ENCODE results near the gene EIF2B2. TPM values are rescaled to one million over a fixed set of nuclear protein-coding genes. Genes with fewer than 3 reads are reported as not detected.

Gene EIF2B2
- total RNA-seq (2014; rRNA removed; shearing (Covaris generic)) (18.6 and 40.6 TPM in 2 replicates), polyA plus RNA-seq (2016; fragmentation: Nextera tagmentation; extraction: Ambion mirVana) (50.2 and 55.0 TPM in 2 replicates)

GRCh38 chr14:75002392-75003249 lies at the start of gene EIF2B2:
TSS of gene EIF2B2 (plus strand) at chr14:75002921. CDS start at chr14:75002991, 70 bp downstream.
- H3K9me3 ChIP-seq (ENCODE audit: low read depth) = no peaks in the 10 kb centered on the region
- peak within 1 kb of the TSS; percentile 97 for H3K4me3 ChIP-seq
- peak within 1 kb of the TSS; percentile 57 for H3K27ac ChIP-seq
- no peak for TF ChIP-seq EZH2phosphoT487 (IDR thresholded peaks at IDR 0.05; ENCODE audit: insufficient read depth, low read depth)
- TF ChIP-seq EZH2 (IDR thresholded peaks at IDR 0.05; ENCODE audit: insufficient read depth, poor library complexity, severe bottlenecking) = no peak
- WGBS, 2 experiments (ENCODE audit: low coverage in 1 of 2, low lambda C conversion rate in 2 of 2, missing lambda C conversion rate in 2 of 2) = 1 to 3% methylated on average over 61 to 65 of the region's 66 CpGs
- peaks cover 10% of the 10 kb centered on the region for H3K4me1 ChIP-seq (ENCODE audit: insufficient read depth)
- peak; percentile 96 for DNase-seq
- in situ Hi-C loops (cut with MboI) = no loop called here
- peaks cover 27% of the 10 kb centered on the region for H3K36me3 ChIP-seq (ENCODE audit: low read depth)
- peaks cover 46% of the 10 kb centered on the region for H3K79me2 ChIP-seq (ENCODE audit: insufficient read depth)
- no peaks in the 10 kb centered on the region for H3K9me2 ChIP-seq (ENCODE audit: insufficient read depth)
- no peaks in the 10 kb centered on the region for H4K20me1 ChIP-seq (ENCODE audit: insufficient read depth)
- H3K9ac ChIP-seq = peak within 1 kb of the TSS; percentile 86
- H2AFZ ChIP-seq = peak within 1 kb of the TSS; percentile 94
- H3F3A ChIP-seq (ENCODE audit: insufficient read depth) = no peaks in the 10 kb centered on the region; the same call in 1 of the 2 replicates
- H3K27me3 ChIP-seq (replicated peaks; ENCODE audit: insufficient read depth) = no peaks in the 10 kb centered on the region
- peak within 1 kb of the TSS; percentile 94 for H3K4me2 ChIP-seq (ENCODE audit: unreplicated experiment)

- Histone ChIP-seq H4K20me1 (ENCODE audit: insufficient read depth) (no peaks in the 10 kb centered on the region), H3K9ac (no peak overlapping the region), H3K9me3 (ENCODE audit: low read depth) (no peaks in the 10 kb centered on the region), H3K36me3 (ENCODE audit: low read depth) (no peaks in the 10 kb centered on the region), H3K4me3 (no peak overlapping the region), H2AFZ (no peak overlapping the region), H3K9me2 (ENCODE audit: insufficient read depth) (no peaks in the 10 kb centered on the region), H3K79me2 (ENCODE audit: insufficient read depth) (no peaks in the 10 kb centered on the region), H3K4me1 (ENCODE audit: insufficient read depth) (no peaks in the 10 kb centered on the region), H3K27me3 (replicated peaks; ENCODE audit: insufficient read depth) (no peaks in the 10 kb centered on the region), H3K27ac (no peak overlapping the region), H3K4me2 (ENCODE audit: unreplicated experiment) (no peak overlapping the region), H3F3A (ENCODE audit: insufficient read depth) (no peaks in the 10 kb centered on the region)
- no peak for DNase-seq
- TF ChIP-seq EZH2 (IDR thresholded peaks at IDR 0.05; ENCODE audit: insufficient read depth, poor library complexity, severe bottlenecking) (no peak), EZH2phosphoT487 (IDR thresholded peaks at IDR 0.05; ENCODE audit: insufficient read depth, low read depth) (no peak)
- 89 to 90% methylated on average over 5 of the region's 5 CpGs for whole genome bisulfite sequencing, 2 experiments (ENCODE audit: low coverage in 1 of 2, low lambda C conversion rate in 2 of 2, missing lambda C conversion rate in 2 of 2)
- in situ Hi-C loops (cut with MboI) = no loop called here
Measured at GRCh38 chr14:74953686-74954085, 49.0 kb upstream of the EIF2B2 start.

- no peak for TF ChIP-seq EZH2 (IDR thresholded peaks at IDR 0.05; ENCODE audit: insufficient read depth, poor library complexity, severe bottlenecking)
- no peak for TF ChIP-seq EZH2phosphoT487 (IDR thresholded peaks at IDR 0.05; ENCODE audit: insufficient read depth, low read depth)
- no peak overlapping the region for H3K4me3 ChIP-seq
- H3K79me2 ChIP-seq (ENCODE audit: insufficient read depth) = no peaks in the 10 kb centered on the region
- H2AFZ ChIP-seq = no peak overlapping the region
- in situ Hi-C loops (cut with MboI) = no loop called here
- no peaks in the 10 kb centered on the region for H3F3A ChIP-seq (ENCODE audit: insufficient read depth)
- H3K9ac ChIP-seq = no peak overlapping the region
- no peak overlapping the region for H3K4me2 ChIP-seq (ENCODE audit: unreplicated experiment)
- no peak for DNase-seq
- H3K9me3 ChIP-seq (ENCODE audit: low read depth) = no peaks in the 10 kb centered on the region
- no peak overlapping the region for H3K27ac ChIP-seq
- no peaks in the 10 kb centered on the region for H3K27me3 ChIP-seq (replicated peaks; ENCODE audit: insufficient read depth)
- WGBS, 2 experiments (ENCODE audit: low coverage in 1 of 2, low lambda C conversion rate in 2 of 2, missing lambda C conversion rate in 2 of 2) = 48 to 49% methylated on average over 14 to 15 of the region's 18 CpGs
- no peaks in the 10 kb centered on the region for H4K20me1 ChIP-seq (ENCODE audit: insufficient read depth)
- no peaks in the 10 kb centered on the region for H3K4me1 ChIP-seq (ENCODE audit: insufficient read depth)
- no peaks in the 10 kb centered on the region for H3K36me3 ChIP-seq (ENCODE audit: low read depth)
- H3K9me2 ChIP-seq (ENCODE audit: insufficient read depth) = no peaks in the 10 kb centered on the region
Measured at GRCh38 chr14:74954232-74954946, 48.3 kb upstream of the EIF2B2 start.

- in situ Hi-C loops (cut with MboI) = no loop called here
- no peak for DNase-seq
- peak overlapping the region; percentile 61 for H3K4me3 ChIP-seq
- no peaks in the 10 kb centered on the region for H3K27me3 ChIP-seq (replicated peaks; ENCODE audit: insufficient read depth)
- no peaks in the 10 kb centered on the region for H4K20me1 ChIP-seq (ENCODE audit: insufficient read depth)
- no peaks in the 10 kb centered on the region for H3K9me2 ChIP-seq (ENCODE audit: insufficient read depth)
- no peaks in the 10 kb centered on the region for H3K36me3 ChIP-seq (ENCODE audit: low read depth)
- H3K4me1 ChIP-seq (ENCODE audit: insufficient read depth) = no peaks in the 10 kb centered on the region
- H3K79me2 ChIP-seq (ENCODE audit: insufficient read depth) = no peaks in the 10 kb centered on the region
- H3K4me2 ChIP-seq (ENCODE audit: unreplicated experiment) = peak overlapping the region; percentile 30
- H2AFZ ChIP-seq = peak overlapping the region; percentile 73
- 0% methylated on average over 3 of the region's 3 CpGs for WGBS, 2 experiments (ENCODE audit: low coverage in 1 of 2, low lambda C conversion rate in 2 of 2, missing lambda C conversion rate in 2 of 2)
- no peak for TF ChIP-seq EZH2phosphoT487 (IDR thresholded peaks at IDR 0.05; ENCODE audit: insufficient read depth, low read depth)
- TF ChIP-seq EZH2 (IDR thresholded peaks at IDR 0.05; ENCODE audit: insufficient read depth, poor library complexity, severe bottlenecking) = no peak
- no peaks in the 10 kb centered on the region for H3K9me3 ChIP-seq (ENCODE audit: low read depth)
- H3K9ac ChIP-seq = peak overlapping the region; percentile 27
- no peaks in the 10 kb centered on the region for H3F3A ChIP-seq (ENCODE audit: insufficient read depth)
- no peak overlapping the region for H3K27ac ChIP-seq
Measured at GRCh38 chr14:74954947-74955228, 47.8 kb upstream of the EIF2B2 start.
